ENCODE measurements around the gene PLG. TPM values are rescaled to one million over a fixed set of nuclear protein-coding genes. Genes with fewer than 3 reads are reported as not detected.
"Not testable (repeated sequence)": the region's sequence is repeated elsewhere in the genome, so short reads cannot be mapped to it uniquely, and the experiment has no call there.

Gene PLG
- total RNA-seq, 2 donors from 2014 or later = 0.41 to 0.49 TPM

DNA sequence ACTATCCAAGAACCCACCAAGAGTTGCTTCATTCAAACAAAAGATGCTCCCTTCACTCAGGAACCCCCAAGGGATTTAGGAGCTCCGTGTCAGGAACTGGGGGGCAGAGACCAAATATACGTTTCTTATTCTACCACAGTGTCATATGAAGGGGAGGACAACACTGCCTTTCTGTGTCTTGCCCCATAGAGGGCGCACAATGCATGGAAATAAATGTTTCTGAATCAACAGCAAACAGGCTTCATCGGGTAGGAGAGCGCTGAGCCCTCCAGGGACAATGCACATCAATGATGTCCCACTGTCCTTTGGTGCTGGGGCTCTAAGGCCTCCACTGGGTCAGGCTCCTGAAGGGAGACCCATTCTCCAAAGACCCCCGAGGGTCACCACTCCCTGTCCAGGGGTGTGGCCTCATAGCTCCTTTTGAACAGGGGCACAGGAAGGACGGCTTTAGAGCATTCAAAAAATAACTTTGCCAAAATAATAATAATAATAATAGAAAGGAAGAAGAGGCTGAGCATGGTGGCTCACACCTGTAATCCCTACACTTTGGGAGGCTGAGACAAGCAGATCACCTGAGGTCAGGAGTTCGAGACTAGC lies 31.1 kb downstream of the PLG start:
- no peaks in the 10 kb centered on the region for H3K9me3 Mint-ChIP-seq
- H3K4me3 Mint-ChIP-seq = no peak overlapping the region
- DNase-seq (peak; percentile 29 to 42), ATAC-seq (replicated peaks in 1 of 2) (peak; percentile 53 to 57)
- H3K36me3 Mint-ChIP-seq (ENCODE audit: insufficient read depth in 2 of 2) = no peaks in the 10 kb centered on the region
- no peak overlapping the region for H3K27ac Mint-ChIP-seq
- peaks cover 6% of the 10 kb centered on the region for H3K4me1 Mint-ChIP-seq (ENCODE audit: low read depth)
- peaks cover 5% of the 10 kb centered on the region for H3K27me3 Mint-ChIP-seq (ENCODE audit: low read depth)

DNA sequence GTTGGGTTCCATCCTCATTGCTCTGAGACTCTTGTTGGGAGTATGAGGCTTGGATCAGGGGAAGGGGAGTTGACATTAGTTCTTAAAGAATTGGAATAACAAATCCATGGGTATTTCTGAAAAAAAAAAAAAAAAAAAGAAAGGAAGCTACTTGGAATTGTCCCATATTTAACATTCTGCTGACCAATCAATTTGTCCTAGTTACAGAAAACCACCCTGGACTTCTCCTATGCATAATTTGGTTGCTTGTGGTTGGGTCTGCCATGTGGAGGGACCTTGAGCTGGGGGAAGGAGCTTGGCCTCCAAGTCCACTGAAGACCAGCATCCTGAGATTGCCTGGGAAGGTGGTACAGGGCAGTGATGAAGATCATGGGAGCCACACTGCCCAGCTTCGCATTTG lies 32.6 kb downstream of the PLG start:
- H3K27ac Mint-ChIP-seq = no peak overlapping the region
- DNase-seq = no peak
- H3K4me3 Mint-ChIP-seq = no peak overlapping the region
- no peaks in the 10 kb centered on the region for H3K36me3 Mint-ChIP-seq (ENCODE audit: insufficient read depth in 2 of 2)
- ATAC-seq (replicated peaks in 1 of 2) = no peak
- H3K9me3 Mint-ChIP-seq = no peaks in the 10 kb centered on the region
- H3K4me1 Mint-ChIP-seq (ENCODE audit: low read depth) = peaks cover 9% of the 10 kb centered on the region
- H3K27me3 Mint-ChIP-seq (ENCODE audit: low read depth) = peaks cover 5% of the 10 kb centered on the region

DNA sequence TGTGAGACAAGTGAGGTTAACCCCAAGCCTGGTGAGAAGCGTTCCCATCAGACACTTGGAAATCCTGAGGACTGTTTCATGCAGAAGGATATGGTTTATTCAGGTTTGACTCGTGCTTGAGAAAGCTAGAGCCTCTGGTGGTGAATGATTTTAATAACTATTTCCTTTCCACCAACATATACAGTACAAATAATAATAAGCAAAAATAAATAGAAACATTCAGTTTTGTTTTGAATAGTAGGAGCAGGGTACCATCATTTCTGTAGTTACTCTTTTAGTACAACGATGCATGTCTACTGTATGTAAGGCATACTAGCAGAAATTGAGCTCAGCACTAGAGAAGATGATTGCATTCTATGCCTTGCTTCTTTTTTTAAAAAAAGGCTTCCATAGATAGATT lies 33.5 kb downstream of the PLG start:
- DNase-seq = no peak

DNA sequence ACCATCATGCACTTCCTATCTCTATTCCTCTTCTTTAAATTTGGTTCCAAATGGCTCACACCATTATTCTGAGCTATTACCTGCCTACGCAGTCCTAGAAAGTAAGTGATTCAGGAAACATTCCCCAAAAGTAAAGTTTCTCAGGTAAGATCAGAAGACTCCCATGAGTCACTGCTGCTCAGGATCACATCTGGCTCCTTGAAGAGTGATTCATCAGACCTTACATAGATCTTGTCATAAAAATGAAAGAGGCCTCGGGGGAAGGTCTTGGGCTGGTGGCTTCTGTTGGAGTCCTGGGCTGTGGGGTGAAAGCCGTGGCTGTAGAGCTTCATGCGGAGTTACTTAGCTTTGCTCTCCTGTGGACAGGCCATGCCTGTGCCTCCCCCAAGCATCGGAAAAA lies 35.9 kb downstream of the PLG start:
- peaks cover 5% of the 10 kb centered on the region for H3K27me3 Mint-ChIP-seq (ENCODE audit: low read depth)

More for the DNA sequence above, 33.5 kb downstream of the PLG start:
- Mint-ChIP-seq H3K4me1 (ENCODE audit: low read depth) (peaks cover 9% of the 10 kb centered on the region), H3K27ac (no peak overlapping the region), H3K36me3 (ENCODE audit: insufficient read depth in 2 of 2) (no peaks in the 10 kb centered on the region), H3K4me3 (no peak overlapping the region), H3K27me3 (ENCODE audit: low read depth) (peaks cover 5% of the 10 kb centered on the region), H3K9me3 (no peaks in the 10 kb centered on the region)
- peak in 1 of 2 donors; percentile 70 for ATAC-seq (replicated peaks in 1 of 2)

DNA sequence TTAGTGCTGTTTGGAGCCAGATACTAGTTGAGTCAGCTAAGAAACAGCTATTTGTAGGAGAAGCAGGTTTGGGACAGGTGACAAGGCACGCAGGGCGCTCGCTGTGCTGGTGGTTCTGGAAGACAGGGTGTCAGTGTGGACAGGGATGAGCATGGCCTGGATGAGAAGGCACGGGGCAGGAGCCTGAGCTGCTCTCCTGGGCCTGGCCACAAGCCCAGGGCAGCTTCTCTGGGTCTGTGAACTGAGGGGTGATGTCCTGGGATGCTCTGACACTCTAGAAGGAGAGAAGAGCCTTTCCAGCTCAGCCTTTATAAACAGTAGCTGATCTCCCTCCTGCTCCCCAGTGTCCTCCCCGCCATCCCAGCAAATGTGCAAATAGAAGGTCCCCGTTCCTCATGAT lies 37.9 kb downstream of the PLG start:
- Mint-ChIP-seq H3K4me3 (no peak overlapping the region), H3K4me1 (ENCODE audit: low read depth) (peaks cover 9% of the 10 kb centered on the region), H3K9me3 (peaks cover 0 to 2% of the 10 kb centered on the region in 2 donors), H3K27ac (no peak overlapping the region), H3K36me3 (ENCODE audit: insufficient read depth in 2 of 2) (peaks cover 0 to 2% of the 10 kb centered on the region in 2 donors), H3K27me3 (ENCODE audit: low read depth) (peaks cover 19% of the 10 kb centered on the region)
- no peak for ATAC-seq (replicated peaks in 1 of 2)
- no peak for DNase-seq

More for the DNA sequence above, 35.9 kb downstream of the PLG start:
- H3K4me1 Mint-ChIP-seq (ENCODE audit: low read depth) = peaks cover 9% of the 10 kb centered on the region
- DNase-seq (no peak), ATAC-seq (replicated peaks in 1 of 2) (peak; percentile 49 to 65)
- no peaks in the 10 kb centered on the region for H3K36me3 Mint-ChIP-seq (ENCODE audit: insufficient read depth in 2 of 2)
- no peaks in the 10 kb centered on the region for H3K9me3 Mint-ChIP-seq
- H3K27ac Mint-ChIP-seq = no peak overlapping the region
- H3K4me3 Mint-ChIP-seq = no peak overlapping the region

DNA sequence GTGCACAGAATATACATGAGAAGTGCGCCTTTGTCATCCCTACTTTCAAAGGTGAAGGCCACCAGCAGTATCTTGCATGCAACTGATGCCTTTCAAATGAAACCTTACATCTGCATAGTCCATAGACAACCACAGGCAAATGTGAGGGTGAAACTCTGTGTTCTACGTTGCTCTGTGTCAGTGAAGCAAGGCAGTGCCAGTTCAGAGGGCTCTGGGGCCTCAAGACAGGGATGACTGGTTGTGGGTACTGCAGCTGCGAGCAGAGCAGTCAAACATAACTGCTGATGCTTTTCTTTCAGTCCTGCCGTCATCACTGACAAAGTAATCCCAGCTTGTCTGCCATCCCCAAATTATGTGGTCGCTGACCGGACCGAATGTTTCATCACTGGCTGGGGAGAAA lies 39.0 kb downstream of the PLG start:
- not testable (repeated sequence) for H3K9me3 Mint-ChIP-seq; H3K4me1 Mint-ChIP-seq (ENCODE audit: low read depth); H3K36me3 Mint-ChIP-seq (ENCODE audit: insufficient read depth in 2 of 2); H3K27ac Mint-ChIP-seq; H3K4me3 Mint-ChIP-seq
- peaks cover 20% of the 10 kb centered on the region for H3K27me3 Mint-ChIP-seq (ENCODE audit: low read depth)
- DNase-seq (peak in 1 of 2 donors; percentile 29), ATAC-seq (replicated peaks in 1 of 2) (peak; percentile 32 to 91)

DNA sequence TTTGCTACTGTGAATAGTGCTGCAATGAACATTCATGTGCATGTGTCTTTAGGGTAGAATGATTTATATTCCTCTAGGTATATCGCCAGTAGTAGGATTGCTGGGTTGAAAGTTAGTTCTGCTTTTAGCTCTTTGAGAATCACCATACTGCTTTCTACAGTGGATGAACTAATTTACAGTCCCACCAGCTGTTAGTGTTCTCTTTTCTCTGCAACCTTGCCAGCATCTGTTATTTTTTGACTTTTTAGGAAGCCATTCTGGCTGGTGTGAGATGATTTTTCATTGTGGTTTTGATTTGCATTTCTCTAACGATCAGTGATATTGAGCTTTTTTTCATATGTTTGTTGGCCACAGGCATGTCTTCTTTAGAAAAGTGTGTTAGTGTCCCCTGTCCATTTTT lies 40.0 kb downstream of the PLG start:
- Mint-ChIP-seq H3K36me3 (ENCODE audit: insufficient read depth in 2 of 2) (peaks cover 0 to 2% of the 10 kb centered on the region in 2 donors), H3K4me1 (ENCODE audit: low read depth) (peaks cover 9% of the 10 kb centered on the region), H3K9me3 (peaks cover 0 to 4% of the 10 kb centered on the region in 2 donors), H3K27ac (no peak overlapping the region), H3K4me3 (no peak overlapping the region), H3K27me3 (ENCODE audit: low read depth) (peaks cover 20% of the 10 kb centered on the region)
- no peak for ATAC-seq (replicated peaks in 1 of 2)
- no peak for DNase-seq

DNA sequence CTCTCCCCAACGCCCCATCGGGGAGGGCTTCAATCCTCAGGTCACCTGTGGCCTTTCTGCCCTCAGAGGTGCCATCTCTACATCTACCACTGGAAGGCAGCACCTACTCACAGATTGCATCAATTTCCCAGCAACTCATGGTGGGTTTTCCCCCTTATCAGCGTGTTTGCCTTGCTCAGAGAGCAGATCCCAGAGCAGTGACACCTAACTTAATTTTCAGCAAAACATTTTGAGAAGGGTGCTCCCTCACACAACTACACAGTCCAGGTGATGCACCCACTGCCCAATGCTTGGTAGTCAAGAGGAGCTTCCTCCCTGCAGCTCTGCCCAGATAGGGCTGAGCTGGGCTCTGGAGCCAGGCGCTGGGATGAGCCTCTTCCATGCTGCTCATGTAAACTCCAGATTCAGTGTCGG lies 48.2 kb downstream of the PLG start:
- ATAC-seq (replicated peaks in 1 of 2) (peak; percentile 25 to 53), DNase-seq (peak; percentile 20 to 31)
- Mint-ChIP-seq H3K27ac (no peak overlapping the region), H3K4me1 (ENCODE audit: low read depth) (no peaks in the 10 kb centered on the region), H3K4me3 (no peak overlapping the region), H3K9me3 (peaks cover 0 to 1% of the 10 kb centered on the region in 2 donors), H3K36me3 (ENCODE audit: insufficient read depth in 2 of 2) (no peaks in the 10 kb centered on the region), H3K27me3 (ENCODE audit: low read depth) (peaks cover 16% of the 10 kb centered on the region)

DNA sequence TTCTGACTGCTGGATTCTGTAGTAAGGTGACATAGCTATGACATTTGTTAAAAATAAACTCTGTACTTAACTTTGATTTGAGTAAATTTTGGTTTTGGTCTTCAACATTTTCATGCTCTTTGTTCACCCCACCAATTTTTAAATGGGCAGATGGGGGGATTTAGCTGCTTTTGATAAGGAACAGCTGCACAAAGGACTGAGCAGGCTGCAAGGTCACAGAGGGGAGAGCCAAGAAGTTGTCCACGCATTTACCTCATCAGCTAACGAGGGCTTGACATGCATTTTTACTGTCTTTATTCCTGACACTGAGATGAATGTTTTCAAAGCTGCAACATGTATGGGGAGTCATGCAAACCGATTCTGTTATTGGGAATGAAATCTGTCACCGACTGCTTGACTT lies 51.2 kb downstream of the PLG start:
- not testable (repeated sequence) for DNase-seq; H3K36me3 Mint-ChIP-seq (ENCODE audit: insufficient read depth in 2 of 2); H3K27ac Mint-ChIP-seq; H3K4me1 Mint-ChIP-seq (ENCODE audit: low read depth); ATAC-seq (replicated peaks in 1 of 2); H3K4me3 Mint-ChIP-seq; H3K9me3 Mint-ChIP-seq
- peaks cover 37% of the 10 kb centered on the region for H3K27me3 Mint-ChIP-seq (ENCODE audit: low read depth)

DNA sequence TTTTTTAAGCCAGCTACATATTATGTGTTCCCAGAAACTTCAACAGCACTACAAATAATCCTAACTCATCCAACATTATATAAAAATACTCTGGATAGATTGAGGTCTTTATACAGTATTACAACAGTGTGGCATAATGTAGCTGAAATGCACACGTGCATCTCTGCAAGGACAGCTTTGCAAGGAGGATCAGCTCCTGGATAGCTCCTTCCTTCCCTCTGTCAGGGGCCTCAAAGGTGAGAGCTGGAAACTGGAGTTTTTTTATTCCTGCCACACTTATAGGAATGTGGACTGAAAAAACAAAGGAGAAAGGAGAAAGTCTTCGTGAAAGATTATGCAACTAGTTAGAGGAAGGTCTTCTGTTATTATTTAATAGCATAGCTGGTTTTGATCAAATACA lies 53.1 kb downstream of the PLG start:
- H3K4me3 Mint-ChIP-seq = no peak overlapping the region
- H3K27me3 Mint-ChIP-seq (ENCODE audit: low read depth) = peaks cover 38% of the 10 kb centered on the region
- no peaks in the 10 kb centered on the region for H3K4me1 Mint-ChIP-seq (ENCODE audit: low read depth)
- peaks cover under 1 to 2% of the 10 kb centered on the region in 2 donors for H3K9me3 Mint-ChIP-seq
- ATAC-seq (replicated peaks in 1 of 2) = no peak
- no peak for DNase-seq
- H3K36me3 Mint-ChIP-seq (ENCODE audit: insufficient read depth in 2 of 2) = no peaks in the 10 kb centered on the region
- no peak overlapping the region for H3K27ac Mint-ChIP-seq

DNA sequence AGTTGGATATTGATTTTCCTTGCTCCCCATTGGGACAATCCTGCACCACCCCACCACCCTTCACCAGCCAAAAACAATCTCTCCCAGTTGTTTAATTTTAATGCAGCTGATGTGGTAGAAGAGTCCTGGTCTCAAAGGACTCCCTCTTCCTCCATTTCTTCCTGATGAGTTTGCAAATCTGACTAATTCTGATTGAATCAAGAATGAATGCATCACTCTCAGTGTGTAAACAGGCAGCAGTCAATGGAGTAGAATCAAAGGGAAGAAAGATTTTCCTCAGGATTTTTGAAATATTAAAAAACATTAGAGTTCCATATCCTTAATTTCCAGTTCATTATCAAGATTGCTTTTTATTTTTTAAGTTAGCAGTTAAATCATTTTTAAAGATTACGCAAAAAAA lies 54.0 kb downstream of the PLG start:
- no peaks in the 10 kb centered on the region for H3K4me1 Mint-ChIP-seq (ENCODE audit: low read depth)
- no peak overlapping the region for H3K4me3 Mint-ChIP-seq
- DNase-seq (no peak), ATAC-seq (replicated peaks in 1 of 2) (no peak)
- peaks cover 1 to 2% of the 10 kb centered on the region in 2 donors for H3K9me3 Mint-ChIP-seq
- no peak overlapping the region for H3K27ac Mint-ChIP-seq
- H3K36me3 Mint-ChIP-seq (ENCODE audit: insufficient read depth in 2 of 2) = no peaks in the 10 kb centered on the region
- H3K27me3 Mint-ChIP-seq (ENCODE audit: low read depth) = peaks cover 38% of the 10 kb centered on the region

DNA sequence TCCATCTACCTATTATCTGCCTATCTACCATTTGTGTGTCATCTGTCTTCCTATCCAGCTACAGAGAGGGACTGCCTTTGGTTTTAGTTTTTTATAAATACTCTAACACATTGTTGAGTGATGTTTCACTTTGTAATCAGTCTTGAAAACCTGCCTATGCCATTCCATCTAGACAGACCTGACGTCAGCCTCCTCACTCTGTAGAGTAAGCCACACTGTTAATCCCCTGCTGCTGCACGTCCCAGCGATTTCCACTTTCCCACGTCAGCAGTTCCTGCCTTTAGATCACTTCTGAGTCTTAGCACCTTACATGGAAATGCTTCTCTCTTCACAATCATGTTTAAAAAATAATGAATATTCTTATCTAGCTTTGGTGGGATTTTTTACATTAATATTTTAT lies 54.8 kb downstream of the PLG start:
- H3K4me3 Mint-ChIP-seq = no peak overlapping the region
- DNase-seq (no peak), ATAC-seq (replicated peaks in 1 of 2) (no peak)
- H3K27me3 Mint-ChIP-seq (ENCODE audit: low read depth) = peaks cover 38% of the 10 kb centered on the region
- H3K27ac Mint-ChIP-seq = no peak overlapping the region
- peaks cover 1 to 2% of the 10 kb centered on the region in 2 donors for H3K9me3 Mint-ChIP-seq
- H3K4me1 Mint-ChIP-seq (ENCODE audit: low read depth) = no peaks in the 10 kb centered on the region
- no peaks in the 10 kb centered on the region for H3K36me3 Mint-ChIP-seq (ENCODE audit: insufficient read depth in 2 of 2)

DNA sequence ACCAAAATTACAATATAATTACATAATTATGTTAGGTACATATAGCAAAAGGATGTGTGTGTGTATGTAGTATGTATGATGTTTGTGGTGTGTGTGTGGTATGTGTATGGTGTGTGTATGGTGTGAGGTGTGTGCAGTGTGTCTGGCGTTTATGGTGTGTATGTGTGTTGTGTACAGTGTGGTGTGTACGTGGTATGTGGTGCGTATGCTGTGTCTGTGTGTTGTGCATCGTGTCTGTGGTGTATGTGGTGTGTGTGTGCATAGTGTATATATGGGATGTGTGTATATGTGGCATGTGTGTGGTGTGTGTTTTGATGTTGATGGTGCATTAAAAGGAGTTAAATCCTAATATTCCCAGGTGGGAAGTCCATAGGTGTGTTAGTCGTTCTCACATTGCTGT lies 62.8 kb downstream of the PLG start:
- ATAC-seq (replicated peaks in 1 of 2) (no peak), DNase-seq (no peak)
- peaks cover 19% of the 10 kb centered on the region for H3K27me3 Mint-ChIP-seq (ENCODE audit: low read depth)
- no peak overlapping the region for H3K27ac Mint-ChIP-seq
- no peak overlapping the region for H3K4me3 Mint-ChIP-seq
- H3K36me3 Mint-ChIP-seq (ENCODE audit: insufficient read depth in 2 of 2) = no peaks in the 10 kb centered on the region
- no peaks in the 10 kb centered on the region for H3K4me1 Mint-ChIP-seq (ENCODE audit: low read depth)
- H3K9me3 Mint-ChIP-seq = peaks cover 1 to 5% of the 10 kb centered on the region in 2 donors

DNA sequence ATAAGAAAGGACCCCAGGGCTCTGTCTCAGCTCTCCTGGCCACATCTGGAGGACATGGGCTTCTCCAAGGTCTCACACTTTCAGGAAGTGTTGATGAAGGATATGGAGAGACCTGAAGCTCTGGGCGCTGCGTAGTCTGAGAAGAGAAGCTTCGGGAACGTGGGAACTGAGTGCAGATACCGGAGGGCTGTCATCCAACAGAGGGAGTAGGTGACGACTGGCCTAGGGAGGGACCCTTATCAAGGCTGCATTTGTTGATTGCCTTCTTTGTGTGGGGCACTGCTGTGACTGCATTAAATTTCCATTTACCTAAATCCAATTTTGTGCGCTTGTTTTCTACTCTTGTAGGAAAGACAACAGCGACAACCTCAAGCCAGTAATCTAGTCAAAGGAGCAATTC lies 63.4 kb downstream of the PLG start:
- Mint-ChIP-seq H3K36me3 (ENCODE audit: insufficient read depth in 2 of 2) (no peaks in the 10 kb centered on the region), H3K4me3 (no peak overlapping the region), H3K9me3 (peaks cover 0 to 5% of the 10 kb centered on the region in 2 donors), H3K27me3 (ENCODE audit: low read depth) (peaks cover 19% of the 10 kb centered on the region), H3K4me1 (ENCODE audit: low read depth) (no peaks in the 10 kb centered on the region), H3K27ac (no peak overlapping the region)
- ATAC-seq (replicated peaks in 1 of 2) = no peak
- DNase-seq = no peak
